GM12874 (cell line): ENCODE data around the gene HTRA1.

Source experiments
- CTCF ChIP-seq: IDR thresholded peaks from 2 replicates; pipeline ENCODE4 v1.5.1; 2011; ENCODE audit warnings: low read depth, mild to moderate bottlenecking, control low read depth, low read length, moderate library complexity; ENCODE audit not compliant: insufficient read depth

Gene HTRA1

GRCh38 chr10:122524811-122525210 lies 63.5 kb downstream of the HTRA1 start:
- no peak for TF ChIP-seq CTCF

- TF ChIP-seq CTCF: no peak
Measured at GRCh38 chr10:122525788-122526187, 64.4 kb downstream of the HTRA1 start.

- no peak for TF ChIP-seq CTCF
Measured at GRCh38 chr10:122526892-122527291, 65.5 kb downstream of the HTRA1 start.

- no peak for TF ChIP-seq CTCF
Measured at GRCh38 chr10:122530177-122530576, 68.8 kb downstream of the HTRA1 start.

- TF ChIP-seq CTCF: no peak
Measured at GRCh38 chr10:122531261-122531660, 69.9 kb downstream of the HTRA1 start.

GRCh38 chr10:122531939-122532338 lies 70.6 kb downstream of the HTRA1 start:
- TF ChIP-seq CTCF: no peak

- TF ChIP-seq CTCF: no peak
Measured at GRCh38 chr10:122532601-122533296, 71.4 kb downstream of the HTRA1 start.
